22Rv1 (cell line): Measurements from ENCODE around the gene LITAF.

Source experiments
- ZFX ChIP-seq: fragments of 450-650 bp; IDR thresholded peaks from 2 replicates; pipeline ENCODE4 v1.6.1; 2017; ENCODE audit warnings: antibody characterized with exemption, borderline replicate concordance
- TF ChIP-seq, protein P1 (sequence below): fragments of 450-650 bp; IDR thresholded peaks from 2 replicates; pipeline ENCODE4 v1.5.1; 2017; ENCODE audit warnings: mild to moderate bottlenecking

DNA sequence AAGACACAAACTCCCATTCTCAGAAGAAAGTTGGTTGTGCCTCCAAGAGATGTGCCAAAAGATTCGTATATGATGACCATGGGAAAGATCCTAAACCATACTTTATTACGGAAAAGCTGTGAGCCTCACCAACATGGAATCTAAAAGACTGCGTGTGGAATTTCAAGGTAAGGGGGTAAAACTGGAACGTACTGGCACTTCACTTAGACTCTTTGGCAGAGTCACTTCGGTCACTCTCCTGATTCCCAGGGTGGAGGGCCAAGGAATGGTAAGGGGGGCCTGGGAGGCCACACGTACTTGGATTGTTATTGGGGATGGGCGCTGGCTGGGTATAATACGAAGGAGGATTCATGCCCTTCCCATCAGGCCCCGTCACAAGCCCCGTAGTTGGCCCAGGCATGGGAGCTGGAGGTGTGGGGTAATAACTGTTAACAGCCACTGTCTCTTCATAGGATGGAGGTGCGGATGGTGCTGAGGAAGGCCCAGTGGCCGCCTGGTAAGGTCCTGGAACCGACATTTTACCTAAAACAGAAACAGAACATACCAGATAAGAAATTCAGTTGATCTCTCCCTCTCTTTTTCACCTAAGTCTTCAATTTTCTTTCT, 30.4 kb downstream of the LITAF start:
- TF ChIP-seq, protein P1, sequence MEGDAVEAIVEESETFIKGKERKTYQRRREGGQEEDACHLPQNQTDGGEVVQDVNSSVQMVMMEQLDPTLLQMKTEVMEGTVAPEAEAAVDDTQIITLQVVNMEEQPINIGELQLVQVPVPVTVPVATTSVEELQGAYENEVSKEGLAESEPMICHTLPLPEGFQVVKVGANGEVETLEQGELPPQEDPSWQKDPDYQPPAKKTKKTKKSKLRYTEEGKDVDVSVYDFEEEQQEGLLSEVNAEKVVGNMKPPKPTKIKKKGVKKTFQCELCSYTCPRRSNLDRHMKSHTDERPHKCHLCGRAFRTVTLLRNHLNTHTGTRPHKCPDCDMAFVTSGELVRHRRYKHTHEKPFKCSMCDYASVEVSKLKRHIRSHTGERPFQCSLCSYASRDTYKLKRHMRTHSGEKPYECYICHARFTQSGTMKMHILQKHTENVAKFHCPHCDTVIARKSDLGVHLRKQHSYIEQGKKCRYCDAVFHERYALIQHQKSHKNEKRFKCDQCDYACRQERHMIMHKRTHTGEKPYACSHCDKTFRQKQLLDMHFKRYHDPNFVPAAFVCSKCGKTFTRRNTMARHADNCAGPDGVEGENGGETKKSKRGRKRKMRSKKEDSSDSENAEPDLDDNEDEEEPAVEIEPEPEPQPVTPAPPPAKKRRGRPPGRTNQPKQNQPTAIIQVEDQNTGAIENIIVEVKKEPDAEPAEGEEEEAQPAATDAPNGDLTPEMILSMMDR = no peak
- TF ChIP-seq ZFX = no peak
